HK-2 (cell line): ENCODE results near the gene DHRS7.

Experiments used
- DNase-seq: peaks from one replicate; pipeline ENCODE4 v3.0.0-alpha.2; 2018; ENCODE audit not compliant: unreplicated experiment

The DHRS7 gene

DNA sequence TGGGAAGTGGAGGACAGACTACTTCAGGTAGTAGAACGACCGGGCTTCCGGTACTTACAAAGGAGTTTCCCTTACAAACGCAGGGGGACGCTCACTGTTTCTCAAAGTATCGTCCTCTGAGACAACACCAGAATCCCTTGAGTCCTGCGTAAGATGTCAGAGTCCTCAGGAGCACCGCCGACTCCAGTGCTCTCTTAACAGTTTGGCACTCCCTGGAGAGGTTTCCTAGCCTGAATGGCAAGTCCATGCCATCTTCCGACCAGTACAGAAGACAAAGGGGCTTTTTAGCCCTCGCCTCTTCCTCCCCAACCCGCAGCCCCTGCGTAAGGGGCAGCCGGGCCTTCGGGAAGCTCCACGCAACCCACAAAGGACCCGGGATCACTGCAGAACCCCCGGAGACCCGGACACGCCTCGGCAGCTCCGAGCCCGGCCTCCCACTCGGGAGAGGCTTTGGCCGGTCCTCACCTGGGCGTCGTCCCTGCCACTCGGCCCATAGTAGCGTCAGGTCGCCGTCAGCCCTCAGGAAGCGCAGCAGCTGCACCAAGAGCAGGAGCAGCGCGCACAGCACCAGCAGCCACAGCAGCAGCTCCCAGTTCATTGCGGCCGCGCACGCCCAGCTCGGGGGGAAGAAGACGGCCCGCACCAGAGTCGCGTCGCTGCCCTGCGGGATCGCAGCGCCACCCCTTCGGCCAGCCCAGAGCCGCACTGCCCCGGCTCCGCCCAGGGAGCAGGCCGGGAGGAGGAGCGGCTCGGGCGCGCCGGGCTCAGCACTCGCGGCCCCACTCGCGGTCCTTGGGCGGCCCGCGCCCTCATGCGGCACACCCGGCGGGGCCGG lies at the start of gene DHRS7:
Gene DHRS7, minus strand, starts transcription at position 687 of the 835 bp plus-strand sequence. Its CDS starts 89 bp downstream, at position 598.
- peak; percentile 85 for DNase-seq

- DNase-seq, result no peak
Measured at GRCh38 chr14:60214415-60215126, 49.4 kb upstream of the DHRS7 start.

DNA sequence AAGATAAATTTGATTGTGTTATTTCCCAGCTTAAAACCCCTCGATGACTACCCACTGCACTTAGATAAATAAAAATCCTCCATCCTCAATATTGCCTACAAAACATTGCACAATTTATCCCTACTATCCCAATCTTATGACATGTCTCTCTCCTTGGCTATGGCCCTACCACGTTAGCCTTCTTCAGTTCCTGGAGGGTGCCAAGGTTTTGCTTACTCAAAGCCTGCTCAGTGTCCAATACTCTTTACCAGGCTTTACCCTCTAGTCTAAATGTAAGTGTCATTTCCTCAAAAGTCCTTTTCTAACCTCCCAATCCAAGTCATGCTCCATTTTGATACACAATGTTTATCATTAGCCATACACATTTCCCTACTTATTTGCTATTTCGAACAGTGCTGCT lies 48.8 kb upstream of the DHRS7 start:
- no peak for DNase-seq

GRCh38 chr14:60212503-60213371 lies 47.5 kb upstream of the DHRS7 start:
- DNase-seq, result no peak

- no peak for DNase-seq
Measured at GRCh38 chr14:60211153-60211552, 46.0 kb upstream of the DHRS7 start.

- no peak for DNase-seq
Measured at GRCh38 chr14:60210703-60211102, 45.5 kb upstream of the DHRS7 start.

DNA sequence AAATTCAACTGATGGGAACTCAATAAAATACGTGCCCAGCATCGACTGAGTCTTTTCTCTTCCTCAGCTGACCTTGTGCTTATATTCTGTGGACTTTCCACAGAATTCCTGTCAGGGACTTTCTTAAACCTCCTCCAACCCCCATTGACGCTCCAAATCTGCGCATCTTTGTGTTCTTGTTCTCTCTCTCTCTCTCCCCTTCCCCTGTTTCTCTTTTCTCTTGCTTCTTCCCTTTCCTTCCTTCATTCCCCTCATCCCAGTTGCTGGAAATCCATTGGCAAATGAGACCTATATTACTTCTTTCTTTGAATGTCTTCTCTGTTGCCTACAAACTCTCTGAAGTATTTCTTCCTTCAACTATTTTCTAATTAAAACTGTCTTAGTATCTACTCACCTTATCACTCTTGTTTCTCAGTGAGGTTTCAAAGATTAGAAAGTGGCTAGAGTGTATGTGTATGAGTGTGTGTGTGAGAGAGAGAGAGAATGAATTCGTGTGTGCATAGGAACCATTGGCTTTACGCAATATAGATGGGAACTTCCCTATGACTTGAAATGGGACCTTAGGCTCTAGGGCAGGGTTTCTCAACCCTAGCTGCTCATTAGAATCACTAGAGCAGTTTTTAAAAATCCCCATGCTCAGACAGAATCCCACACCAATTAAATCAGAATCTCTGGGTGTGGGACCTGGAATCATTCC lies 41.8 kb upstream of the DHRS7 start:
- no peak for DNase-seq

GRCh38 chr14:60206249-60206670 lies 41.1 kb upstream of the DHRS7 start:
- no peak for DNase-seq

DNA sequence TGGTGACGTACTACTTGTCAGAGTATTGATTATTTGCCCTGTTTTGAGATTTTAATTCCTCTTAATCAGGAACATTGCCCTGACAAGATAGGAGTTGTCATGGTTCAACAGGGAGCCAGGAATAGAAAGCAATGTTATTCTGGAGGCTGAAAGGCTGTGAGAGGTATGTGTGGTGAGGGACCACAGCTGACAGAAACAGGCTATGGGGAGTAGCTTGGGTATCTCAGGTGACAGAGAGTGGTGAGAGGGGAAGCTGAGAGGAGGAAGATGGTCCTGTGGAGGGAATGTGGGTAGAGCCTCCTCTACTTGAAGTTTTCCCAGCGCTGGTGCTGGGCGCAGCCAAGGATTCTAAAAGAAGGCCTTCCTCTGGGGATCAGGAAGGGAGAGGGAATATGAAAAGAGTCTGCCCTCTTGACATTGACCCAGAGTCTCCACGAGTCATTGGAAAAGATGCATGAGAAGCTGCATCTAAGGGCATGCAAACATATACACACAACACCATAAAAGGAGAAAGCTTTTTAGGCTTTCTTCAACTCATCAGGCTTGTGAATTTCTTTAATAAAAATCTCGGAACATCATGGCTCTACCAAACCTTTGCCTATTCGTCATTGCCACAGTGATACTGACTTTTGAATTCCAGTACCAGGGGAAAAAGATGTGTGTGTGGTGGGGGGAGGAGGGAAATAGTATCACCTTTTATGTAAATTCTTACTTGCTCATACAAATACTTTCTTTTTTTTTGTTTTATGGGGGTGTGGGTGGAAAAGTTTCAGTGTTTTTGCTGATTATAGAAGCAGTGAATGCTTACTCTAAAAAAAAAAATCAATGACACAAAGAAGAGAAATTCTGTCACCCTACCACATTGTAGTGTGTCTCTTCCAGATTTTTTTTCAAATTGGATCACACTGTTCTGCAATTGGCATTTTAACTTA lies 39.9 kb upstream of the DHRS7 start:
- DNase-seq, result no peak

DNA sequence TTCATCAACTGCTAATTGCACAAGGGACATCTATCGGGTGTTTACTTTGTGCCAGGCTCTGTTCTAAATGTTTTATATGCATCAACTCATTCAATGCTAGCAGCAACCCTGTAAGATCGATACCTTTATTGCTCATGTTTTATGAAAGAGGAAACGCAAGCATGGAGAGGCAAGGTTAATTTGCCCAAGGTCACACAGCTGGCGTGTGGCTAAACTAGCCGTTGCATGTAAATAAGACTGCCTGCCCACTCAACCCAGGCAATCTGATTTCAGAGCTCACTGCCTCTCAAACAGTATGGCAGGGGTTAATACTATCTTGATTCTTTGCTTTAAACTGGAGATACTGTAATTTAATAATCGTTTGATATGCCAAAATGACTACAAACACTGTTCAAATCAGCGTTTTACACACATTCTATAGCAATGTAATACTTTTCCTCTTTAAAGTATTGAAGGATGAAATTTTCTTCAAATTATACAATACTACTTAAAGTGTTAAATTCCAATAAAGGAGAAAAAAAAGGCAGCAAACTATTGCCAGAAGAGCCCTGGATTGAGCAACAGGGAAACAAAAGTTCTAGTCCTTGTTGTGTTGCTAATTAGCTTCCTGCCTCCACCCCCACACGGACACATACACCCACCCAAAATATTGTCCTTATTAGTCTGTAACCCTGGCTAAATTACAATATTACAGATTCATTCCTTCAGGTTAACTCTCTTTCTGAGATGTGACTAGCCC lies 39.1 kb upstream of the DHRS7 start:
- DNase-seq, result no peak

GRCh38 chr14:60199321-60199720 lies 34.1 kb upstream of the DHRS7 start:
- DNase-seq, result no peak

GRCh38 chr14:60197629-60198303 lies 32.6 kb upstream of the DHRS7 start:
- DNase-seq, result no peak

DNA sequence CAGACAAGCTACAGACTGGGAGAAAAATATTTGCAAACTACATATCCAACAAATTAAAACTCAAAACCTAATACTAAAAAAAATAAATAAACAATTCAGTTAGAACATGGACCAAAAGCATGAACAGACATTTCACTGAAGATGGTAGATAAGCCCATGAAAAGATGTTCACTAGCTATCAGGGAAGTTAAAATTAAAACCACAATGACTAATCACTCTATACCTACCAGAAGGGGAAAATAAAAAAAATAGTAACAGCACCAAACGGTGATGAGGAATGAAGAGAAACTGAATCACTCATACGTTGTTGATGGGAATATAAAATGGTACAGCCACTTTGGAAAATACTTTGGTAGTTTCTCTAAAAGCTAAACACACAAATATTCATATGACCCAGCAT lies 31.1 kb upstream of the DHRS7 start:
- no peak for DNase-seq

- no peak for DNase-seq
Measured at GRCh38 chr14:60195179-60195810, 30.1 kb upstream of the DHRS7 start.

GRCh38 chr14:60189923-60190840 lies 25.0 kb upstream of the DHRS7 start:
- DNase-seq, result no peak

- no peak for DNase-seq
Measured at GRCh38 chr14:60188696-60189095, 23.5 kb upstream of the DHRS7 start.

DNA sequence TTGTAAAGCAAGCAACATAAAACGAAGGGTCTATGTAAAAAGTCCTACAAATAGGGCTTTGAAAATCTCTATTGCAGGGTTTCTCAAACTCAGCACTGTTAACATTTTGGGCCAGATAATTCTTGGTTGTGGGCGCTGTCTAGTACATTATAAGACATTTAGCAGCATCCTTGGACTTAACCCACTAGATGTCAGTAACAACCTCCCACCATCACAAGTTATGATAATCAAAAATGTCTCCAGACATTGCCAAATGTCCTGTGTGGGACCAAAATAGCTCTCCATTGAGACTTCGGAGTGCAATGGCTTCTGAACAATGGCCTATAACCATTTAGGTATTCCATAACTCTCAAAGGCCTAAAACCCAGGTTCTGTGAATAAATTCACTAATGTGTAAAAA lies 22.9 kb upstream of the DHRS7 start:
- no peak for DNase-seq
